HepG2 (cell line): ENCODE results near the gene VWCE. TPM values are rescaled to one million over a fixed set of nuclear protein-coding genes. Genes with fewer than 3 reads are reported as not detected.

Experiments
- CHCHD3 ChIP-seq: sonication (generic); formaldehyde crosslinking; IDR thresholded peaks from 2 replicates; pipeline ENCODE4 v1.8.0; 2022; ENCODE audit warnings: mild to moderate bottlenecking, missing genetic modification reagents, moderate library complexity
- FOXA3 ChIP-seq: IDR thresholded peaks from 2 replicates; pipeline ENCODE4 v1.6.1; 2016; ENCODE audit warnings: missing genetic modification reagents, missing compliant biosample characterization
- MBD4 ChIP-seq: IDR thresholded peaks from 2 replicates; pipeline ENCODE4 v1.6.1; 2012; ENCODE audit warnings: low read length, inconsistent platforms, borderline replicate concordance
- MYC ChIP-seq: sonication (generic); formaldehyde crosslinking; IDR thresholded peaks from 2 replicates; pipeline ENCODE4 v1.9.0; 2021; ENCODE audit warnings: missing genetic modification reagents, borderline replicate concordance
- TBX2 ChIP-seq: sonication (generic); formaldehyde crosslinking; IDR thresholded peaks from 2 replicates; pipeline ENCODE4 v1.5.0; 2020; ENCODE audit warnings: missing genetic modification reagents, mild to moderate bottlenecking, borderline replicate concordance
- U2AF2 ChIP-seq: fragments of 200-400 bp; formaldehyde crosslinking; IDR thresholded peaks from 2 replicates; pipeline ENCODE4 v1.6.1; 2017; ENCODE audit warnings: low read depth, mild to moderate bottlenecking, low read length
- XRCC5 ChIP-seq: fragments of 200-400 bp; formaldehyde crosslinking; optimal IDR thresholded peaks from 2 replicates; pipeline ENCODE3; 2017; ENCODE audit warnings: mild to moderate bottlenecking, low read length
- ZNF180 ChIP-seq: sonication (generic); formaldehyde crosslinking; IDR thresholded peaks from 2 replicates; pipeline ENCODE4 v1.4.0; 2020; ENCODE audit warnings: low read depth, missing genetic modification reagents, borderline replicate concordance
- ZNF569 ChIP-seq: sonication (generic); formaldehyde crosslinking; IDR thresholded peaks from 2 replicates; pipeline ENCODE4 v1.5.0; 2020; ENCODE audit warnings: mild to moderate bottlenecking, missing genetic modification reagents, moderate library complexity, borderline replicate concordance
- polyA plus RNA-seq, 8 experiments: library from polyadenylated mRNA; depleted of rRNA in 3 of 8; stranded (reverse) in 7 of 8; unstranded in 1 of 8; fragments of >200 nt; fragmentation: Illumina TruSeq in 4 of 8; extraction: Trizol in 4 of 8; gene quantifications; 2 replicates each; pipeline versions ENCODE4 v1.2.1 to v1.2.3, GENCODE V29; 2011 to 2016; ENCODE audit warnings: low read depth in 4 of 8, missing spikeins in 1 of 8, mixed read lengths in 1 of 8; ENCODE audit not compliant: insufficient read depth in 1 of 8
- total RNA-seq, 5 experiments: library from RNA; depleted of rRNA; stranded (reverse); fragments of >200 nt; fragmentation: Illumina TruSeq; extraction: Trizol; gene quantifications; 2 replicates each; pipeline ENCODE4 v1.2.3, GENCODE V29; 2016; ENCODE audit warnings: low read depth in 1 of 5
- TF ChIP-seq, protein P1 (sequence below): sonication (generic); formaldehyde crosslinking; IDR thresholded peaks from 2 replicates; pipeline ENCODE4 v1.5.0; 2020; ENCODE audit warnings: mild to moderate bottlenecking, missing genetic modification reagents
- TF ChIP-seq, protein P2 (sequence below): sonication (generic); formaldehyde crosslinking; conservative IDR thresholded peaks from 2 replicates; pipeline ENCODE4 v1.4.0; 2020; ENCODE audit warnings: mild to moderate bottlenecking, missing genetic modification reagents, moderate library complexity
- TF ChIP-seq, protein P3 (sequence below): sonication (generic); formaldehyde crosslinking; IDR thresholded peaks from 2 replicates; pipeline ENCODE4 v1.4.0; 2020; ENCODE audit warnings: missing genetic modification reagents
- TF ChIP-seq, protein P4 (sequence below): sonication (generic); formaldehyde crosslinking; conservative IDR thresholded peaks from 2 replicates; pipeline ENCODE4 v1.8.0; 2022; ENCODE audit warnings: missing genetic modification reagents
- TF ChIP-seq, protein P5 (sequence below): sonication (generic); formaldehyde crosslinking; IDR thresholded peaks from 2 replicates; pipeline ENCODE4 v1.8.1; 2022; ENCODE audit warnings: low read depth, mild to moderate bottlenecking, missing genetic modification reagents

The VWCE gene
- total and polyA plus RNA-seq, 2 of the 13 experiments (the other 11 are each of a cell fraction or from before 2014, with no cell fraction given), result 27.6 to 58.3 TPM

DNA sequence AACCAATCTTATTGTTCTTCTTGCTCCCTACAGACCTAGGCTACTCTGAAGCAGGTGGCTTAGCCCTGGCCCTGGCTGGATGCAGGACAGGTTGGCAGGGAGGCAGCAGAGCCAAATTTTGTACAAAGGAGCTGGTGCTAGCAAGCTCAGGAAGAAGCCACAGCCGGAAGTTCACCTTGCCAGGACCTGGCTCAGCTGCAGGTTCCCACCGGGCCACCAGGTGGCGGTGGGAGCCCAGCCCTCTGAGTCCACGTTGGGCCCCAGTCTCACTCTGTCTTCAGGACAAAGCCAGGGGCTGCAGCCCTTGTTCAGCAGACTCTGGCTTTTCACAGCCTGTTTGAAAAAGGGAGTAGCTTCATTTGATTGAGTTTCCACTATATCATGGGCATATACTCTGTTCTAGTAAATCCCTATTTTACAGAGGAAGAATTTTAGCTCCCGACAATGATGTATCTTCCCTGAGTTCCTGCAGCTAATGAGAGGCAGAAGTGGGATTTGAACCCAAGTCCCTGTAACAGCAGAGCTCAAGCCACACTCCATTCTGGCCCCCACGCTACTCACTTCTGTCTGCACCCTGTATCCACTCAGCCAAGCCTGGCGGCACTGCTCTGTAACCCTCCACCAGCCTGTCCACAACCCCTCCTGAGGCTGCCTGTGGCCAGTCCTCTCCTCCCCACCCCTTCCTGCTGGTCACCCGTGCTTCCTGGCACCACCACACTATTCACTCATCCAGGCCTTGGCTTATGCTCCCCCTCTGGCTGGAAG is 41.2 kb upstream of the VWCE start (continued):
- TF ChIP-seq ZNF180 (CRISPR knock-in tag) (no peak), ZNF569 (no peak), TBX2 (CRISPR knock-in tag) (peak; percentile 57; the same call in 1 of the 2 replicates), CHCHD3 (no peak), MBD4 (no peak), MYC (CRISPR knock-in tag) (peak; percentile 75; the same call in 1 of the 2 replicates), FOXA3 (CRISPR knock-in tag) (0 out of 2 replicates have a peak, but pooled peaks have one; percentile 36), U2AF2 (no peak), XRCC5 (peak; percentile 93)
- TF ChIP-seq, protein P1, sequence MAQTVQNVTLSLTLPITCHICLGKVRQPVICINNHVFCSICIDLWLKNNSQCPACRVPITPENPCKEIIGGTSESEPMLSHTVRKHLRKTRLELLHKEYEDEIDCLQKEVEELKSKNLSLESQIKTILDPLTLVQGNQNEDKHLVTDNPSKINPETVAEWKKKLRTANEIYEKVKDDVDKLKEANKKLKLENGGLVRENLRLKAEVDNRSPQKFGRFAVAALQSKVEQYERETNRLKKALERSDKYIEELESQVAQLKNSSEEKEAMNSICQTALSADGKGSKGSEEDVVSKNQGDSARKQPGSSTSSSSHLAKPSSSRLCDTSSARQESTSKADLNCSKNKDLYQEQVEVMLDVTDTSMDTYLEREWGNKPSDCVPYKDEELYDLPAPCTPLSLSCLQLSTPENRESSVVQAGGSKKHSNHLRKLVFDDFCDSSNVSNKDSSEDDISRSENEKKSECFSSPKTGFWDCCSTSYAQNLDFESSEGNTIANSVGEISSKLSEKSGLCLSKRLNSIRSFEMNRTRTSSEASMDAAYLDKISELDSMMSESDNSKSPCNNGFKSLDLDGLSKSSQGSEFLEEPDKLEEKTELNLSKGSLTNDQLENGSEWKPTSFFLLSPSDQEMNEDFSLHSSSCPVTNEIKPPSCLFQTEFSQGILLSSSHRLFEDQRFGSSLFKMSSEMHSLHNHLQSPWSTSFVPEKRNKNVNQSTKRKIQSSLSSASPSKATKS (CRISPR knock-in tag), result no peak
- TF ChIP-seq, protein P2, sequence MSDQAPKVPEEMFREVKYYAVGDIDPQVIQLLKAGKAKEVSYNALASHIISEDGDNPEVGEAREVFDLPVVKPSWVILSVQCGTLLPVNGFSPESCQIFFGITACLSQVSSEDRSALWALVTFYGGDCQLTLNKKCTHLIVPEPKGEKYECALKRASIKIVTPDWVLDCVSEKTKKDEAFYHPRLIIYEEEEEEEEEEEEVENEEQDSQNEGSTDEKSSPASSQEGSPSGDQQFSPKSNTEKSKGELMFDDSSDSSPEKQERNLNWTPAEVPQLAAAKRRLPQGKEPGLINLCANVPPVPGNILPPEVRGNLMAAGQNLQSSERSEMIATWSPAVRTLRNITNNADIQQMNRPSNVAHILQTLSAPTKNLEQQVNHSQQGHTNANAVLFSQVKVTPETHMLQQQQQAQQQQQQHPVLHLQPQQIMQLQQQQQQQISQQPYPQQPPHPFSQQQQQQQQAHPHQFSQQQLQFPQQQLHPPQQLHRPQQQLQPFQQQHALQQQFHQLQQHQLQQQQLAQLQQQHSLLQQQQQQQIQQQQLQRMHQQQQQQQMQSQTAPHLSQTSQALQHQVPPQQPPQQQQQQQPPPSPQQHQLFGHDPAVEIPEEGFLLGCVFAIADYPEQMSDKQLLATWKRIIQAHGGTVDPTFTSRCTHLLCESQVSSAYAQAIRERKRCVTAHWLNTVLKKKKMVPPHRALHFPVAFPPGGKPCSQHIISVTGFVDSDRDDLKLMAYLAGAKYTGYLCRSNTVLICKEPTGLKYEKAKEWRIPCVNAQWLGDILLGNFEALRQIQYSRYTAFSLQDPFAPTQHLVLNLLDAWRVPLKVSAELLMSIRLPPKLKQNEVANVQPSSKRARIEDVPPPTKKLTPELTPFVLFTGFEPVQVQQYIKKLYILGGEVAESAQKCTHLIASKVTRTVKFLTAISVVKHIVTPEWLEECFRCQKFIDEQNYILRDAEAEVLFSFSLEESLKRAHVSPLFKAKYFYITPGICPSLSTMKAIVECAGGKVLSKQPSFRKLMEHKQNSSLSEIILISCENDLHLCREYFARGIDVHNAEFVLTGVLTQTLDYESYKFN (CRISPR knock-in tag), result no peak
- TF ChIP-seq, protein P3, sequence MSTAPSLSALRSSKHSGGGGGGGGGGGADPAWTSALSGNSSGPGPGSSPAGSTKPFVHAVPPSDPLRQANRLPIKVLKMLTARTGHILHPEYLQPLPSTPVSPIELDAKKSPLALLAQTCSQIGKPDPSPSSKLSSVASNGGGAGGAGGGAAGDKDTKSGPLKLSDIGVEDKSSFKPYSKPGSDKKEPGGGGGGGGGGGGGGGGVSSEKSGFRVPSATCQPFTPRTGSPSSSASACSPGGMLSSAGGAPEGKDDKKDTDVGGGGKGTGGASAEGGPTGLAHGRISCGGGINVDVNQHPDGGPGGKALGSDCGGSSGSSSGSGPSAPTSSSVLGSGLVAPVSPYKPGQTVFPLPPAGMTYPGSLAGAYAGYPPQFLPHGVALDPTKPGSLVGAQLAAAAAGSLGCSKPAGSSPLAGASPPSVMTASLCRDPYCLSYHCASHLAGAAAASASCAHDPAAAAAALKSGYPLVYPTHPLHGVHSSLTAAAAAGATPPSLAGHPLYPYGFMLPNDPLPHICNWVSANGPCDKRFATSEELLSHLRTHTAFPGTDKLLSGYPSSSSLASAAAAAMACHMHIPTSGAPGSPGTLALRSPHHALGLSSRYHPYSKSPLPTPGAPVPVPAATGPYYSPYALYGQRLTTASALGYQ, result no peak
- TF ChIP-seq, protein P4, sequence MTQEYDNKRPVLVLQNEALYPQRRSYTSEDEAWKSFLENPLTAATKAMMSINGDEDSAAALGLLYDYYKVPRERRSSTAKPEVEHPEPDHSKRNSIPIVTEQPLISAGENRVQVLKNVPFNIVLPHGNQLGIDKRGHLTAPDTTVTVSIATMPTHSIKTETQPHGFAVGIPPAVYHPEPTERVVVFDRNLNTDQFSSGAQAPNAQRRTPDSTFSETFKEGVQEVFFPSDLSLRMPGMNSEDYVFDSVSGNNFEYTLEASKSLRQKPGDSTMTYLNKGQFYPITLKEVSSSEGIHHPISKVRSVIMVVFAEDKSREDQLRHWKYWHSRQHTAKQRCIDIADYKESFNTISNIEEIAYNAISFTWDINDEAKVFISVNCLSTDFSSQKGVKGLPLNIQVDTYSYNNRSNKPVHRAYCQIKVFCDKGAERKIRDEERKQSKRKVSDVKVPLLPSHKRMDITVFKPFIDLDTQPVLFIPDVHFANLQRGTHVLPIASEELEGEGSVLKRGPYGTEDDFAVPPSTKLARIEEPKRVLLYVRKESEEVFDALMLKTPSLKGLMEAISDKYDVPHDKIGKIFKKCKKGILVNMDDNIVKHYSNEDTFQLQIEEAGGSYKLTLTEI, result no peak
- TF ChIP-seq, protein P5, sequence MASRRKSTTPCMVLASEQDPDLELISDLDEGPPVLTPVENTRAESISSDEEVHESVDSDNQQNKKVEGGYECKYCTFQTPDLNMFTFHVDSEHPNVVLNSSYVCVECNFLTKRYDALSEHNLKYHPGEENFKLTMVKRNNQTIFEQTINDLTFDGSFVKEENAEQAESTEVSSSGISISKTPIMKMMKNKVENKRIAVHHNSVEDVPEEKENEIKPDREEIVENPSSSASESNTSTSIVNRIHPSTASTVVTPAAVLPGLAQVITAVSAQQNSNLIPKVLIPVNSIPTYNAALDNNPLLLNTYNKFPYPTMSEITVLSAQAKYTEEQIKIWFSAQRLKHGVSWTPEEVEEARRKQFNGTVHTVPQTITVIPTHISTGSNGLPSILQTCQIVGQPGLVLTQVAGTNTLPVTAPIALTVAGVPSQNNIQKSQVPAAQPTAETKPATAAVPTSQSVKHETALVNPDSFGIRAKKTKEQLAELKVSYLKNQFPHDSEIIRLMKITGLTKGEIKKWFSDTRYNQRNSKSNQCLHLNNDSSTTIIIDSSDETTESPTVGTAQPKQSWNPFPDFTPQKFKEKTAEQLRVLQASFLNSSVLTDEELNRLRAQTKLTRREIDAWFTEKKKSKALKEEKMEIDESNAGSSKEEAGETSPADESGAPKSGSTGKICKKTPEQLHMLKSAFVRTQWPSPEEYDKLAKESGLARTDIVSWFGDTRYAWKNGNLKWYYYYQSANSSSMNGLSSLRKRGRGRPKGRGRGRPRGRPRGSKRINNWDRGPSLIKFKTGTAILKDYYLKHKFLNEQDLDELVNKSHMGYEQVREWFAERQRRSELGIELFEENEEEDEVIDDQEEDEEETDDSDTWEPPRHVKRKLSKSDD (CRISPR knock-in tag), result no peak
